Stimulated activated CD8-positive, alpha-beta memory T cell treated with anti-CD3 and anti-CD28 coated beads, Interleukin-4, amount 100 ng/mL, for 48 hours (primary cell): ENCODE measurements around the gene CCDC7.
"Not testable (repeated sequence)": the region's sequence is repeated elsewhere in the genome, so short reads cannot be mapped to it uniquely, and the experiment has no call there.

Source experiments
- DNase-seq: peaks from one replicate; pipeline ENCODE4 v3.0.0-alpha.2; 2020

CCDC7 gene

GRCh38 chr10:32459051-32459698 is 13.2 kb downstream of the CCDC7 start:
- no peak for DNase-seq

- no peak for DNase-seq
These were observed 15.3 kb downstream of the CCDC7 start for GRCh38 chr10:32461203-32461602.

- DNase-seq, result no peak
These were observed 25.3 kb downstream of the CCDC7 start for GRCh38 chr10:32471232-32471631.

DNA sequence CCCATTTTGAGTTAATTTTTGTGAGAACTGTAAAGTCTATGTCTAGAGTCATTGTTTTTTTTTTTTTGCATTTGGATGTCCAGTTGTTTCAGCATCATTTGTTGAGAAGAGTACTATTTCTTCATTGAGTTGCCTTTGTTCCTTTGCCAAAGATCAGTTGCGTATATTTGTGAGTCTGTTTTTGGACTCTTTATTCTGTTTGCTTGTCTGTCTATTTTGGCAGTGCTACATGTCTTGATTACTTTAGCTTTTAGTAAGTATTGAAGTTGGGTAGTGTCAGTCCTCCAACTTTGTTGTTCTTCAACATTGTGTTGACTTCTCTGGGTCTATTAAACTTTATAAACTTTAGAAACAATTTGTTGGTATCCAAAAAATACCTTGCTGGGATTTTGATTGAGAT is 31.6 kb downstream of the CCDC7 start:
- DNase-seq, result no peak

GRCh38 chr10:32481606-32482005 is 35.7 kb downstream of the CCDC7 start:
- DNase-seq, result no peak

GRCh38 chr10:32483019-32483502 is 37.1 kb downstream of the CCDC7 start:
- not testable (repeated sequence) for DNase-seq

- DNase-seq, result not testable (repeated sequence)
These were observed 42.1 kb downstream of the CCDC7 start for GRCh38 chr10:32488038-32488437.

- DNase-seq, result no peak
These were observed 43.2 kb downstream of the CCDC7 start for GRCh38 chr10:32489158-32489557.

- no peak for DNase-seq
These were observed 44.0 kb downstream of the CCDC7 start for GRCh38 chr10:32489901-32490300.

- not testable (repeated sequence) for DNase-seq
These were observed 48.6 kb downstream of the CCDC7 start for GRCh38 chr10:32494562-32494961.

GRCh38 chr10:32500136-32500535 is 54.2 kb downstream of the CCDC7 start:
- DNase-seq, result not testable (repeated sequence)

DNA sequence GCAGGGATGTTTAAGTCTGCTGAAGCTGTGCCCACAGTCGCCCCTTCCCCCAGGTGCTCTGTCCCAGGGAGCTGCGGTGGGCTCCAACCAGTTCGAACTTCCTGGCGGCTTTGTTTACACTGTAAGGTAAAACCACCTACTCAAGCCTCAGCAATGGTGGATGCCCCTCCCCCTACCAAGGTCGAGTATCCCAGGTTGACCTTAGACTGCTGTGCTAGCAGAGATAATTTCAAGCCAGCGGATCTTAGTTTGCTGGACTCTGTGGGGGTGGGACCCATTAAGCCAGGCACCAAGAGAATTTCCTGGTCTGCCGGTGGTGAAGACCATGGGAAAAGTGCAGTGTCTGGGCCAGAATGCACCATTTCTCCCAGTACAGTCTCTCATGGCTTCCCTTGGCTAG is 56.0 kb downstream of the CCDC7 start:
- DNase-seq, result no peak

- DNase-seq, result not testable (repeated sequence)
These were observed 60.0 kb downstream of the CCDC7 start for GRCh38 chr10:32505762-32506420.

DNA sequence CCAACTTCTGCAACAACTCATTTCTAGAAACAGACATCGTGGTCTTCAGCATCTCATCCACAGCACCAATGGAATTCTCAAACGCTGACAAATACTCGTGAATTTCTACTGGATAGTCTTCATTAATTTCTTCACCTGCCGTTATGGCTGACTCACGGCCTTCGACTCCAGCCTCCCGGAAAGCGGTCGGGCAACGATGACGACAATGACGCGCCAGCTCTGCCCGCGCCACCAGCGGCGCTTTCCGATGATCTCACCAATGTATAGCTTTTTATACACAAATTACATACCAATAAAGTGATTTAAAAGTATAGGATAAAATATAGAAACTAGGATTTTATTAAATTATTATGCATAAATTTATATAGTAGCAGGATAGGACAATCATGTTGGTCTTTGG is 65.7 kb downstream of the CCDC7 start:
- DNase-seq, result no peak

DNA sequence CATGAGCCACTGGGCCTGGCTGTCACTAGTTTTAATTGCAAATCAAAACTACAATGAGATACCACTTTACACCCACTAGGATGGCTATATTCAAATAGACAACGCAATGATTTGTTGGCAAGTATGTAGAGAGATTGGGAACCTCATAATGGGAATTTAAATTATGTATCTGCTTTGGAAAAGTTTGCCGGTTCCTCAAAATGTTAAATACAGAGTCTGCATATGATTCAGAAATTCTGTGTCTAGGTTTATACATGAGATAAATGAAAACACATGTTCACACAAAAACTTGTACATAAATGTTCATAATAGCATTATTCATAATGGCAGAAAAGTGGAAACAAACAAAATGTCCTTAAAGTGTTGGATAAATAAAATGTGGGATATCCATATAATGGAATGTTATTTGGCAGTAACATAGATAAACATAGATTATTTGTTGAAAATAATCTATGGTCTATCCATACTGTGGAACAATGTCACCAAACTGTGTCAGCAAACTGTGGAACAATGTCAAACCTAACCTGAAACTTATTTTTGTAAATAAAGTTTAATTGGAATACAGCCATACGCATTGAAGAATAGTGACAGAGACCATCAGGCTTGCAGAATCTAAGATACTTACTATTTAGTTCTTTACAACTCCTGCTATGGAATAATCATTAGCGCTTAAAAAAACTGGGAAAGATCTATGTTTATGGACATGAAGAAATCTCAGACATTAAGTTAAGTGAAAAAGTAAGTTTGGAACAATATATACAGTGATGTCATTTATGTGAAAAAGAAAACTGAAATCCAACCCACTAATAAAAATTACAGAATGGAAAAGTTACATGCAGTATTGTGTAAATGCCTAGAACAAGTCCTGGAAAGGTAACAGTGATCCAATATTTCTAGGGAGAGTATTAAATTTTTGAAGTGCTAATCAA is 70.9 kb downstream of the CCDC7 start:
- no peak for DNase-seq

GRCh38 chr10:32530231-32530630 is 84.3 kb downstream of the CCDC7 start:
- no peak for DNase-seq

DNA sequence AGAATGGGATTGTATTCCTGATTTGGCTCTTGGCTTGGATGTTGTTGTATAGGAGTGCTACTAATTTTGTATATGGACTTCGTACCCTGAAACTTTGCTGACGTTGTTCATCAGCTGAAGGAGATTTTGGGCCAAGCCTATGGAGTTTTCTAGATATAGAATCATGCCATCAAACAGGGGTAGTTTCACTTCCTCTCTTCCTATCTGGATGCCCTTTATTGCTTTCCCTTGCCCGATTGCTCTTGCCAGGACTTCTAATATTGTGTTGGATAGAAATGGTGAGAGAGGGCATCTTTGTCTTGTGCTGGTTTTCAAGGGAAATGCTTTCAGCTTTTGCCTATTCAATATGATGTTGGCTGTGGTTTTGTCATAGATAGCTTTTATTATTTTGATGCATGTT is 92.3 kb downstream of the CCDC7 start:
- no peak for DNase-seq

GRCh38 chr10:32540691-32541470 is 94.9 kb downstream of the CCDC7 start:
- DNase-seq, result no peak

DNA sequence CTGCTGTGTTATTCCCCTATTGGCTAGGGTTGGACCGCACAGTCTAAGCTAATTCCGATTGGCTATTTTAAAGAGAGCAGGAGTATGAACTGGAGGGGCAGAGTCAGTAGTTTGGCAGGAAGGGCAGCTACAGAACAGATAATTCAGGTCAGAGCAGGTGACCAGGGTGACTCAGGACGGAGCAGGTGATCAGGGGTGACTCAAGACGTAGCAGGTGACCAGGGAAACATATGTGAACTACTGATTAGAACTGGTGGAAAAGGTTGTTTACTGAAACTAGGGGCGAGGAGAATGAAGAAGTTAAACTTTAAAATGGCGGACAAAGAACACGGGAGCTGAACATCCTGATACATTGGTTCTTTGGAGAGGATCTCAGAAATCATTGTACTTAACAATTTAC is 102.3 kb downstream of the CCDC7 start:
- DNase-seq, result no peak

DNA sequence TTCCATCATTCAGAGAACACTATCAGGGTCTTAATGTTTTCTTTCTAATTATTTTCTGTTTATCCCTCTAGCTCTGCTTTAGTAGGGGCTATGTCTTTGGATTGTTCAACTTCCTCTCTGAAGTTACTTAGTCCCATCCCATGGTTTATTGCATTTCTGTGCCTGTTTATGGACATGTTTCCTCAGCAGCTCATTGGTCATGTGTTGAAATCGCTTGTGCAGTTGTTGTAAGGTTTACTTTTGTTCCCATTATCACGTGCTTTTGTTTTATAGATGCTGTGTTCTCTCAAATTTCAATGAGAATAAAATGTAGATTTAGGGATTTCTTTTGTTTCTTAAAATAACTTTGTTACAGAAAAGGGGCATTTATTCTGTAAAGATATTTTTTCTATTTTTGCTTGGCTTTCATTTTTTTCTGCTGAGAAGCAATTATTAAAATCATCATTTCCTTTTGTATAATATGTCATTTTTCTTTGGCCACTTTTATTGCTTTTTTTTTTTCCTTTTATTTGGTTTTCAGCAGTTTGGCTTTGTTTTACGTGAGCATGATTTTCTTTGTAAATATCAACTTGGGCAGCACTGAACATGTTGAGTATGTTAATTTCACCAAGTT is 110.9 kb downstream of the CCDC7 start:
- no peak for DNase-seq

DNA sequence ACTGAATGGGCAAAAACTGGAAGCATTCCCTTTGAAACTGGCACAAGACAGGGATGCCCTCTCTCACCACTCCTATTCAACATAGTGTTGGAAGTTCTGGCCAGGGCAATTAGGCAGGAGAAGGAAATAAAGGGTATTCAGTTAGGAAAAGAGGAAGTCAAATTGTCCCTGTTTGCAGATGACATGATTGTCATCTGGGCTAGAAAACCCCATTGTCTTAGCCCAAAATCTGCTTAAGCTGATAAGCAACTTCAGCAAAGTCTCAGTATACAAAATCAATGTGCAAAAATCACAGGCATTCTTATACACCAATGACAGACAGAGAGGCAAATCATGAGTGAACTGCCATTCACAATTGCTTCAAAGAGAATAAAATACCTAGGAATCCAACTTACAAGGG is 116.8 kb downstream of the CCDC7 start:
- not testable (repeated sequence) for DNase-seq

GRCh38 chr10:32577448-32577847 is 131.5 kb downstream of the CCDC7 start:
- no peak for DNase-seq
